Chondrocyte (in vitro differentiated cells): ENCODE measurements around the gene ATP10A. TPM values are rescaled to one million over a fixed set of nuclear protein-coding genes. Genes with fewer than 3 reads are reported as not detected.

Experiments
- DNase-seq: peaks from one replicate; pipeline ENCODE4 v3.0.0; 2021; ENCODE audit warnings: mixed read lengths, low spot score
- H3K27ac Mint-ChIP-seq: one replicate; pipeline ENCODE4 v1.8.0; 2021; ENCODE audit warnings: mild to moderate bottlenecking, moderate library complexity, mixed read lengths; ENCODE audit not compliant: unreplicated experiment
- H3K27me3 Mint-ChIP-seq: 2 replicates; pipeline ENCODE4 v1.8.0; 2021; ENCODE audit warnings: low read depth, mixed read lengths
- H3K36me3 Mint-ChIP-seq: 2 replicates; pipeline ENCODE4 v1.8.0; 2021; ENCODE audit warnings: low read depth, mixed read lengths
- H3K4me1 Mint-ChIP-seq: 2 replicates; pipeline ENCODE4 v1.8.0; 2021; ENCODE audit warnings: low read depth, mild to moderate bottlenecking, mixed read lengths
- H3K4me3 Mint-ChIP-seq: one replicate; pipeline ENCODE4 v1.8.0; 2021; ENCODE audit warnings: mild to moderate bottlenecking, moderate library complexity, mixed read lengths; ENCODE audit not compliant: unreplicated experiment
- H3K9me3 Mint-ChIP-seq: 2 replicates; pipeline ENCODE4 v1.8.0; 2021; ENCODE audit warnings: low read depth, mixed read lengths
- CTCF ChIP-seq: fragments of 200-600 bp; sonication (generic); IDR thresholded peaks from 2 replicates; pipeline ENCODE4 v1.5.0; 2021; ENCODE audit warnings: antibody characterized with exemption, mild to moderate bottlenecking, moderate library complexity
- total RNA-seq: library from RNA; stranded (reverse); gene quantifications from 3 replicates; pipeline ENCODE4 v1.2.1, GENCODE V29; 2021

Gene ATP10A
- total RNA-seq, 1 donor from 2014 or later, result 163 TPM

- H3K9me3 Mint-ChIP-seq, result no peaks in the 10 kb centered on the region
- no peak for DNase-seq
- peak overlapping the region; percentile 49 for H3K4me3 Mint-ChIP-seq
- H3K27me3 Mint-ChIP-seq, result no peaks in the 10 kb centered on the region
- H3K36me3 Mint-ChIP-seq, result peaks cover 5% of the 10 kb centered on the region
- H3K27ac Mint-ChIP-seq, result peak overlapping the region; percentile 98
- TF ChIP-seq CTCF, result peak; percentile 51
- peaks cover 85% of the 10 kb centered on the region for H3K4me1 Mint-ChIP-seq
Observed at GRCh38 chr15:25785641-25786025, 77.5 kb downstream of the ATP10A start.

GRCh38 chr15:25784876-25785640, 78.1 kb downstream of the ATP10A start:
- no peaks in the 10 kb centered on the region for H3K9me3 Mint-ChIP-seq
- no peak for DNase-seq
- TF ChIP-seq CTCF, result no peak
- peaks cover 79% of the 10 kb centered on the region for H3K4me1 Mint-ChIP-seq
- H3K27me3 Mint-ChIP-seq, result no peaks in the 10 kb centered on the region
- peak overlapping the region; percentile 98 for H3K27ac Mint-ChIP-seq
- H3K4me3 Mint-ChIP-seq, result peak overlapping the region; percentile 5
- H3K36me3 Mint-ChIP-seq, result peaks cover 10% of the 10 kb centered on the region

- H3K4me3 Mint-ChIP-seq, result no peak overlapping the region
- H3K36me3 Mint-ChIP-seq, result peaks cover 16% of the 10 kb centered on the region
- H3K4me1 Mint-ChIP-seq, result peaks cover 75% of the 10 kb centered on the region
- no peaks in the 10 kb centered on the region for H3K9me3 Mint-ChIP-seq
- no peaks in the 10 kb centered on the region for H3K27me3 Mint-ChIP-seq
- no peak for DNase-seq
- peak overlapping the region; percentile 98 for H3K27ac Mint-ChIP-seq
- peak; percentile 74 for TF ChIP-seq CTCF
Observed at GRCh38 chr15:25783607-25784540, 79.3 kb downstream of the ATP10A start.

GRCh38 chr15:25783134-25783533, 80.0 kb downstream of the ATP10A start:
- Mint-ChIP-seq H3K9me3 (no peaks in the 10 kb centered on the region), H3K27me3 (no peaks in the 10 kb centered on the region), H3K4me3 (no peak overlapping the region), H3K27ac (peak overlapping the region; percentile 98), H3K4me1 (peaks cover 75% of the 10 kb centered on the region), H3K36me3 (peaks cover 22% of the 10 kb centered on the region)
- TF ChIP-seq CTCF, result no peak
- no peak for DNase-seq
